DMS153 treated with DMSO at 0.1 percent for 48 hours (cell line): ENCODE data around the gene ARHGEF1.

ENCODE experiments used
- DNase-seq: peaks from one replicate; lab custom pipeline; 2025; ENCODE audit not compliant: unreplicated experiment; lab: John Stamatoyannopoulos, UW

Gene ARHGEF1

GRCh38 chr19:41947091-41947490, 64.1 kb downstream of the ARHGEF1 start:
- DNase-seq = no peak

- DNase-seq = peak; percentile 17
Measured at GRCh38 chr19:41951686-41952172, 68.7 kb downstream of the ARHGEF1 start.

- no peak for DNase-seq
Measured at GRCh38 chr19:41955521-41955920, 72.5 kb downstream of the ARHGEF1 start.

- DNase-seq = no peak
Measured at GRCh38 chr19:41956621-41957020, 73.6 kb downstream of the ARHGEF1 start.
